DND-41 (cell line): ENCODE measurements around the gene CPM.

Experiments
- EZH2 ChIP-seq: IDR thresholded peaks from 3 replicates; pipeline ENCODE4 v1.6.1; 2012; ENCODE audit warnings: borderline replicate concordance, low read depth, mild to moderate bottlenecking, moderate library complexity, low read length, inconsistent platforms; ENCODE audit not compliant: severe bottlenecking
- TF ChIP-seq, protein P1 (sequence below): IDR thresholded peaks from 2 replicates; pipeline ENCODE4 v1.5.1; 2012; ENCODE audit warnings: borderline replicate concordance, low read length, moderate library complexity, mild to moderate bottlenecking; ENCODE audit not compliant: poor library complexity, severe bottlenecking; ENCODE audit errors: extremely low read depth

GRCh38 chr12:68864604-68865003 lies 68.4 kb downstream of the CPM start:
- TF ChIP-seq, protein P1, sequence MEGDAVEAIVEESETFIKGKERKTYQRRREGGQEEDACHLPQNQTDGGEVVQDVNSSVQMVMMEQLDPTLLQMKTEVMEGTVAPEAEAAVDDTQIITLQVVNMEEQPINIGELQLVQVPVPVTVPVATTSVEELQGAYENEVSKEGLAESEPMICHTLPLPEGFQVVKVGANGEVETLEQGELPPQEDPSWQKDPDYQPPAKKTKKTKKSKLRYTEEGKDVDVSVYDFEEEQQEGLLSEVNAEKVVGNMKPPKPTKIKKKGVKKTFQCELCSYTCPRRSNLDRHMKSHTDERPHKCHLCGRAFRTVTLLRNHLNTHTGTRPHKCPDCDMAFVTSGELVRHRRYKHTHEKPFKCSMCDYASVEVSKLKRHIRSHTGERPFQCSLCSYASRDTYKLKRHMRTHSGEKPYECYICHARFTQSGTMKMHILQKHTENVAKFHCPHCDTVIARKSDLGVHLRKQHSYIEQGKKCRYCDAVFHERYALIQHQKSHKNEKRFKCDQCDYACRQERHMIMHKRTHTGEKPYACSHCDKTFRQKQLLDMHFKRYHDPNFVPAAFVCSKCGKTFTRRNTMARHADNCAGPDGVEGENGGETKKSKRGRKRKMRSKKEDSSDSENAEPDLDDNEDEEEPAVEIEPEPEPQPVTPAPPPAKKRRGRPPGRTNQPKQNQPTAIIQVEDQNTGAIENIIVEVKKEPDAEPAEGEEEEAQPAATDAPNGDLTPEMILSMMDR: no peak
- no peak for TF ChIP-seq EZH2
